HFF-Myc (cell line): ENCODE measurements around the gene EXOC3L4.

Experiments used
- DNase-seq: peaks from one replicate; pipeline ENCODE4 v3.0.0-alpha.2; 2011; ENCODE audit warnings: low read depth; ENCODE audit errors: extremely low read depth
- H3K4me3 ChIP-seq: replicated peaks from 2 replicates; pipeline ENCODE4 v1.5.1; 2011; ENCODE audit warnings: low read depth, mild to moderate bottlenecking, control low read depth, low read length
- CTCF ChIP-seq: IDR thresholded peaks from 2 replicates; pipeline ENCODE4 v1.5.1; 2012; ENCODE audit warnings: mild to moderate bottlenecking, low read depth, low read length, control low read depth; ENCODE audit errors: missing control alignments

EXOC3L4 gene

GRCh38 chr14:103121846-103122584 lies 27.5 kb downstream of the EXOC3L4 start:
- DNase-seq: no peak
- no peak overlapping the region for H3K4me3 ChIP-seq
- TF ChIP-seq CTCF: no peak

- TF ChIP-seq CTCF: no peak
- DNase-seq: no peak
- no peak overlapping the region for H3K4me3 ChIP-seq
These were observed 28.0 kb downstream of the EXOC3L4 start for GRCh38 chr14:103122585-103122946.

GRCh38 chr14:103122947-103123633 lies 28.6 kb downstream of the EXOC3L4 start, which contains the start of gene TNFAIP2:
Gene TNFAIP2, plus strand, starts transcription at chr14:103123461. Its CDS starts 2,997 bp downstream, at chr14:103126458.
- no peak for DNase-seq
- peak within 1 kb of the TSS; percentile 28 for H3K4me3 ChIP-seq
- no peak for TF ChIP-seq CTCF

GRCh38 chr14:103123634-103124500 lies 29.3 kb downstream of the EXOC3L4 start:
- TF ChIP-seq CTCF: peak; percentile 40
- no peak for DNase-seq
- peak overlapping the region; percentile 28 for H3K4me3 ChIP-seq

- DNase-seq: no peak
- no peak overlapping the region for H3K4me3 ChIP-seq
- no peak for TF ChIP-seq CTCF
These were observed 30.0 kb downstream of the EXOC3L4 start for GRCh38 chr14:103124501-103125001.
